NB4 (cell line): Measurements from ENCODE around the gene NANOGP8.

Source experiments
- CTCF ChIP-seq: IDR thresholded peaks from one replicate; pipeline ENCODE4 v1.5.1; 2012; ENCODE audit warnings: low read depth, low read length
- MAX ChIP-seq: IDR thresholded peaks from 2 replicates; pipeline ENCODE4 v1.6.1; 2011; ENCODE audit warnings: low read depth, low read length
- MYC ChIP-seq: IDR thresholded peaks from 2 replicates; pipeline ENCODE4 v1.6.1; 2011; ENCODE audit warnings: low read depth, low read length
- POLR2A ChIP-seq: IDR thresholded peaks from 2 replicates; pipeline ENCODE4 v1.6.1; 2011; ENCODE audit warnings: mild to moderate bottlenecking; ENCODE audit not compliant: insufficient read length; ENCODE audit errors: extremely low read depth

GRCh38 chr15:35061161-35061824 lies 23.8 kb downstream of the NANOGP8 start:
- TF ChIP-seq MYC (no peak), POLR2A (no peak), CTCF (no peak), MAX (no peak)
